Measurements from ENCODE around the gene TMEM179B. TPM values are rescaled to one million over a fixed set of nuclear protein-coding genes. Genes with fewer than 3 reads are reported as not detected.

TMEM179B gene
- total and polyA plus RNA-seq, 2 of the 13 experiments (the other 11 are each of a cell fraction or from before 2014, with no cell fraction given), result 24.8 to 25.7 TPM

GRCh38 chr11:62831520-62832335 lies 44.5 kb downstream of the TMEM179B start, which contains the start of gene STX5 (continued):
- TF ChIP-seq, protein P1, sequence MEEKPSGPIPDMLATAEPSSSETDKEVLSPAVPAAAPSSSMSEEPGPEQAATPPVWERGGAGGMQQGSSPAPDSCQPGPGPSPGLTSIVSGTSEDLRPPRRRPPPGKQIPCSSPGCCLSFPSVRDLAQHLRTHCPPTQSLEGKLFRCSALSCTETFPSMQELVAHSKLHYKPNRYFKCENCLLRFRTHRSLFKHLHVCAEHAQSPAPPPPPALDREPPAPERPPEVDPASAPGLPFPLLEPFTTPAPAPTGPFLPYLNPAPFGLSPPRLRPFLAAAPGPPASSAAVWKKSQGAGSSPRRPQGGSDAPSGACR (CRISPR knock-in tag; IDR thresholded peaks at IDR 0.05), result peak; percentile 64; the same call in 1 of the 2 replicates
- TF ChIP-seq MYNN (CRISPR knock-in tag; IDR thresholded peaks at IDR 0.05; ENCODE audit: low read depth), result no peak
- TF ChIP-seq POGZ (CRISPR knock-in tag; IDR thresholded peaks at IDR 0.05), result peak; percentile 47; the same call in 1 of the 2 replicates
- peak; percentile 96 for TF ChIP-seq CREB1 (IDR thresholded peaks at IDR 0.05)
- TF ChIP-seq CREB1 (CRISPR knock-in tag; IDR thresholded peaks at IDR 0.05), result peak; percentile 90
- TF ChIP-seq ZNF281 (CRISPR knock-in tag; IDR thresholded peaks at IDR 0.05; ENCODE audit: borderline replicate concordance), result peak; percentile 62; the same call in 1 of the 2 replicates
- TF ChIP-seq RFX1 (IDR thresholded peaks at IDR 0.05), result no peak
- peak; percentile 44; the same call in 1 of the 2 replicates for TF ChIP-seq ISL2 (CRISPR knock-in tag; IDR thresholded peaks at IDR 0.05)
- TF ChIP-seq NCOA1 (CRISPR knock-in tag; IDR thresholded peaks at IDR 0.05), result 0 out of 2 replicates have a peak, but pooled peaks have one; percentile 81
- TF ChIP-seq FOXK2 (IDR thresholded peaks at IDR 0.05), result peak; percentile 65; the same call in 1 of the 2 replicates
- peak; percentile 83 for TF ChIP-seq CREM (IDR thresholded peaks at IDR 0.05)
- no peak for TF ChIP-seq CREM (CRISPR knock-in tag; IDR thresholded peaks at IDR 0.05)
- TF ChIP-seq ATF7 (IDR thresholded peaks at IDR 0.05), result peak; percentile 23; the same call in 1 of the 2 replicates
- TF ChIP-seq ATF7 (CRISPR knock-in tag; IDR thresholded peaks at IDR 0.05), result peak; percentile 56
- no peak for TF ChIP-seq HNF4G (IDR thresholded peaks at IDR 0.05; ENCODE audit: borderline replicate concordance, low read depth, low read length)
- TF ChIP-seq HNF4G (CRISPR knock-in tag; IDR thresholded peaks at IDR 0.05; ENCODE audit: borderline replicate concordance, low read depth), result 0 out of 2 replicates have a peak, but pooled peaks have one; percentile 20
- peak; percentile 32; the same call in 1 of the 2 replicates for TF ChIP-seq KAT7 (CRISPR knock-in tag; IDR thresholded peaks at IDR 0.05; ENCODE audit: borderline replicate concordance)
- no peak for TF ChIP-seq AHDC1 (CRISPR knock-in tag; IDR thresholded peaks at IDR 0.05; ENCODE audit: borderline replicate concordance)
- TF ChIP-seq TSC22D2 (CRISPR knock-in tag; IDR thresholded peaks at IDR 0.05; ENCODE audit: borderline replicate concordance), result 0 out of 2 replicates have a peak, but pooled peaks have one; percentile 57
- no peak for TF ChIP-seq ZFP62 (CRISPR knock-in tag; IDR thresholded peaks at IDR 0.05)
